Measurements from ENCODE around the gene SYNDIG1.

DNA sequence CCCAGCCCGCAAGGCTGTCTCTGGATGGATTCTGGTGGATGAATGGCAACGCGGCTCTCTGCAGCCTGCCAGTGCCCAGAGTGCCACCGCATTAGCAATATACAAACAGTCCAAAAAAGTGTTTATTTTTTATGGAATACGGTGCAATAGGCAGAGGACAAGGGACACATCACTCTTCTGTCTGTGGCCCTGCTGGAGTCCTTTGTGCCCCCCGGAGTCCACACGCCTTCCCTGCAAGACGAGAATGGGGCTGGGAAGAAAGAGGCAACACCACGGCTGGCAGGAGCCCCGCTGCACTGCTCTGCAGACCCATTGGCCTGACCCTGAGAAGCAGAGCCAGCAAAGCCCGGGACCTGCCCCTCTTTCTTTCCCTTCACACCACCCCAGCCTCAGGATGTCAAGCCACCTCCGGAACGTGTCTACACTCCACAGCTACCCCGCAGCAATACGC is 196.3 kb downstream of the SYNDIG1 start:
- TF ChIP-seq, protein P1, sequence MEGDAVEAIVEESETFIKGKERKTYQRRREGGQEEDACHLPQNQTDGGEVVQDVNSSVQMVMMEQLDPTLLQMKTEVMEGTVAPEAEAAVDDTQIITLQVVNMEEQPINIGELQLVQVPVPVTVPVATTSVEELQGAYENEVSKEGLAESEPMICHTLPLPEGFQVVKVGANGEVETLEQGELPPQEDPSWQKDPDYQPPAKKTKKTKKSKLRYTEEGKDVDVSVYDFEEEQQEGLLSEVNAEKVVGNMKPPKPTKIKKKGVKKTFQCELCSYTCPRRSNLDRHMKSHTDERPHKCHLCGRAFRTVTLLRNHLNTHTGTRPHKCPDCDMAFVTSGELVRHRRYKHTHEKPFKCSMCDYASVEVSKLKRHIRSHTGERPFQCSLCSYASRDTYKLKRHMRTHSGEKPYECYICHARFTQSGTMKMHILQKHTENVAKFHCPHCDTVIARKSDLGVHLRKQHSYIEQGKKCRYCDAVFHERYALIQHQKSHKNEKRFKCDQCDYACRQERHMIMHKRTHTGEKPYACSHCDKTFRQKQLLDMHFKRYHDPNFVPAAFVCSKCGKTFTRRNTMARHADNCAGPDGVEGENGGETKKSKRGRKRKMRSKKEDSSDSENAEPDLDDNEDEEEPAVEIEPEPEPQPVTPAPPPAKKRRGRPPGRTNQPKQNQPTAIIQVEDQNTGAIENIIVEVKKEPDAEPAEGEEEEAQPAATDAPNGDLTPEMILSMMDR (IDR thresholded peaks at IDR 0.05), result no peak
- no peak for TF ChIP-seq EZH2 (IDR thresholded peaks at IDR 0.05; ENCODE audit: borderline replicate concordance, insufficient read depth, low read depth, low read length, poor library complexity, severe bottlenecking)
